DOHH2 (cell line): Measurements from ENCODE around the gene KREMEN2.
"Not testable (repeated sequence)": the region's sequence is repeated elsewhere in the genome, so short reads cannot be mapped to it uniquely, and the experiment has no call there.

Experiments used
- H3F3A ChIP-seq: fragments of 200-600 bp; sonication (generic), shearing (Covaris generic); 2 replicates; pipeline ENCODE4 v1.6.0; 2016; ENCODE audit warnings: antibody characterized with exemption, mild to moderate bottlenecking; ENCODE audit not compliant: control insufficient read depth, insufficient read depth
- H3K27ac ChIP-seq: fragments of 200-600 bp; sonication (generic); 2 replicates; pipeline ENCODE4 v1.5.1; 2014; ENCODE audit warnings: low read depth, mild to moderate bottlenecking, low read length, moderate library complexity
- H3K27me3 ChIP-seq: fragments of 200-600 bp; sonication (generic); 2 replicates; pipeline ENCODE4 v1.6.1; 2014; ENCODE audit warnings: mild to moderate bottlenecking, low read length, mixed read lengths; ENCODE audit not compliant: control insufficient read depth
- H3K36me3 ChIP-seq: fragments of 200-600 bp; sonication (generic); 2 replicates; pipeline ENCODE4 v1.6.1; 2014; ENCODE audit warnings: mild to moderate bottlenecking, low read length, moderate library complexity, mixed read lengths; ENCODE audit not compliant: control insufficient read depth
- H3K4me1 ChIP-seq: fragments of 200-600 bp; sonication (generic); 2 replicates; pipeline ENCODE4 v1.6.1; 2014; ENCODE audit warnings: mild to moderate bottlenecking, low read length, mixed read lengths; ENCODE audit not compliant: control insufficient read depth
- H3K4me2 ChIP-seq: fragments of 200-600 bp; sonication (generic); 2 replicates; pipeline ENCODE4 v1.6.0; 2014; ENCODE audit warnings: mild to moderate bottlenecking, low read length, moderate library complexity
- H3K4me3 ChIP-seq: fragments of 200-600 bp; sonication (generic); 2 replicates; pipeline ENCODE4 v1.5.1; 2014; ENCODE audit warnings: mild to moderate bottlenecking, low read length, mixed read lengths
- H3K79me2 ChIP-seq: fragments of 200-600 bp; sonication (generic); 2 replicates; pipeline ENCODE4 v1.6.1; 2014; ENCODE audit warnings: mild to moderate bottlenecking, low read length, mixed read lengths; ENCODE audit not compliant: control insufficient read depth
- H3K9me2 ChIP-seq: fragments of 200-600 bp; sonication (generic); replicated peaks from 2 replicates; pipeline ENCODE4 v1.6.1; 2014; ENCODE audit warnings: mild to moderate bottlenecking, low read length, mixed read lengths; ENCODE audit not compliant: control insufficient read depth
- H3K9me3 ChIP-seq: fragments of 200-600 bp; sonication (generic); 2 replicates; pipeline ENCODE4 v1.6.1; 2014; ENCODE audit warnings: antibody characterized with exemption, low read length, mixed read lengths; ENCODE audit not compliant: control insufficient read depth, insufficient read depth
- H4K20me1 ChIP-seq: fragments of 200-600 bp; sonication (generic); 2 replicates; pipeline ENCODE4 v1.6.0; 2014; ENCODE audit warnings: low read depth, mild to moderate bottlenecking, antibody characterized with exemption, low read length, moderate library complexity; ENCODE audit not compliant: control insufficient read depth, insufficient read depth
- CTCF ChIP-seq: fragments of 200-600 bp; sonication (generic); IDR thresholded peaks from one replicate; pipeline ENCODE4 v1.5.1; 2014; ENCODE audit warnings: antibody characterized with exemption, mild to moderate bottlenecking, low read depth, low read length; ENCODE audit not compliant: poor library complexity, severe bottlenecking
- EZH2phosphoT487 ChIP-seq: fragments of 200-600 bp; sonication (generic); IDR thresholded peaks from 2 replicates; pipeline ENCODE4 v1.6.1; 2017; ENCODE audit warnings: borderline replicate concordance, mild to moderate bottlenecking, antibody characterized with exemption, low read length, moderate library complexity, mixed read lengths

KREMEN2 gene

GRCh38 chr16:2930236-2930635, 33.8 kb upstream of the KREMEN2 start:
- H3K4me3 ChIP-seq: no peak overlapping the region
- no peaks in the 10 kb centered on the region for H3K9me2 ChIP-seq
- H3K36me3 ChIP-seq: peaks cover 3% of the 10 kb centered on the region
- no peaks in the 10 kb centered on the region for H3K9me3 ChIP-seq
- H3K4me2 ChIP-seq: no peak overlapping the region
- H3K79me2 ChIP-seq: no peaks in the 10 kb centered on the region
- peaks cover 10% of the 10 kb centered on the region for H3K4me1 ChIP-seq
- TF ChIP-seq CTCF (no peak), EZH2phosphoT487 (no peak)
- H3F3A ChIP-seq: no peaks in the 10 kb centered on the region; the same call in 1 of the 2 replicates
- no peaks in the 10 kb centered on the region for H3K27me3 ChIP-seq
- no peak overlapping the region for H3K27ac ChIP-seq
- no peaks in the 10 kb centered on the region for H4K20me1 ChIP-seq

- H4K20me1 ChIP-seq, H3K27me3 ChIP-seq, H3K4me3 ChIP-seq, H3F3A ChIP-seq, H3K36me3 ChIP-seq, H3K9me2 ChIP-seq, H3K27ac ChIP-seq, H3K9me3 ChIP-seq, H3K79me2 ChIP-seq, H3K4me1 ChIP-seq, H3K4me2 ChIP-seq: not testable (repeated sequence)
These were observed 32.7 kb upstream of the KREMEN2 start for GRCh38 chr16:2931231-2931914.

- H3K9me3 ChIP-seq: no peaks in the 10 kb centered on the region
- no peaks in the 10 kb centered on the region for H3K9me2 ChIP-seq
- H3K79me2 ChIP-seq: no peaks in the 10 kb centered on the region
- no peak overlapping the region for H3K4me2 ChIP-seq
- no peaks in the 10 kb centered on the region for H4K20me1 ChIP-seq
- H3K27ac ChIP-seq: no peak overlapping the region
- no peaks in the 10 kb centered on the region for H3K4me1 ChIP-seq
- H3K27me3 ChIP-seq: no peaks in the 10 kb centered on the region
- TF ChIP-seq CTCF (no peak), EZH2phosphoT487 (no peak)
- H3F3A ChIP-seq: no peaks in the 10 kb centered on the region
- H3K4me3 ChIP-seq: no peak overlapping the region
- H3K36me3 ChIP-seq: peaks cover 5% of the 10 kb centered on the region
These were observed 30.9 kb upstream of the KREMEN2 start for GRCh38 chr16:2933136-2933535.

GRCh38 chr16:2933701-2934100, 30.4 kb upstream of the KREMEN2 start:
- no peaks in the 10 kb centered on the region for H3F3A ChIP-seq
- no peaks in the 10 kb centered on the region for H3K79me2 ChIP-seq
- H3K9me2 ChIP-seq: no peaks in the 10 kb centered on the region
- no peak overlapping the region for H3K4me2 ChIP-seq
- H3K9me3 ChIP-seq: no peaks in the 10 kb centered on the region
- peaks cover 6% of the 10 kb centered on the region for H3K36me3 ChIP-seq
- H4K20me1 ChIP-seq: no peaks in the 10 kb centered on the region
- no peaks in the 10 kb centered on the region for H3K27me3 ChIP-seq
- H3K27ac ChIP-seq: no peak overlapping the region
- no peak overlapping the region for H3K4me3 ChIP-seq
- H3K4me1 ChIP-seq: no peaks in the 10 kb centered on the region
- no peak for TF ChIP-seq CTCF
- TF ChIP-seq EZH2phosphoT487: no peak
